K562 (cell line): ENCODE measurements around the gene MAU2. TPM values are rescaled to one million over a fixed set of nuclear protein-coding genes. Genes with fewer than 3 reads are reported as not detected.

Experiments
- ATAC-seq: fragments of 200-7000 bp; cut with Tn5 transposase; 3 replicates; pipeline ENCODE4 v1.9.1; 2020; ENCODE audit warnings: moderate library complexity
- BruUV-seq: library from RNA; stranded (reverse); fragments of 400-500 nt; replicated peaks from 2 replicates; lab custom pipeline; 2021; lab: Mats Ljungman, UMichigan
- CTCF ChIA-PET: fragments of 300-600 bp; formaldehyde crosslinking; extraction: SDS; loops from one replicate; lab custom pipeline; 2021; ENCODE audit warnings: low intra/inter-chr PET ratio; lab: Yijun Ruan, JAX
- POLR2A ChIA-PET: fragments of 300-600, 350-650 bp; sonication (Branson Sonifier 250); formaldehyde crosslinking; extraction: SDS; loops from one replicate; lab custom pipeline; 2021; ENCODE audit warnings: antibody characterized with exemption, inconsistent platforms; lab: Yijun Ruan, JAX
- DNase-seq, 4 experiments: peaks; one replicate each; pipeline versions ENCODE4 v3.0.0 to v3.0.0-alpha.2; 2011 to 2018; ENCODE audit warnings: low spot score in 3 of 4, mixed read lengths in 3 of 4; ENCODE audit errors: extremely low read depth in 1 of 4
- FAIRE-seq: peaks from 2 replicates; lab custom pipeline; 2011; peaks lifted over from hg19 to GRCh38; lab: Jason Lieb, UNC
- H2AFZ ChIP-seq: 2 replicates; pipeline ENCODE4 v1.6.0; 2011; ENCODE audit warnings: low read depth, low read length, control low read depth, inconsistent platforms
- H3K27ac ChIP-seq: fragments of 200-600 bp; 3 replicates; pipeline ENCODE4 v1.8.0; 2011; ENCODE audit warnings: low read depth, mild to moderate bottlenecking, control low read depth, inconsistent platforms, low read length, moderate library complexity, mixed read lengths; ENCODE audit errors: extremely low read depth
- H3K27me3 ChIP-seq, 2 experiments: fragments of 300-600 bp in 1 of 2; 2 replicates in 1 of 2; 3 replicates in 1 of 2; pipeline versions ENCODE4 v1.6.0 to v1.8.0; 2011; ENCODE audit warnings: inconsistent platforms in 2 of 2, low read length in 2 of 2, mild to moderate bottlenecking in 1 of 2, mixed read lengths in 1 of 2, moderate library complexity in 1 of 2; ENCODE audit not compliant: control insufficient read depth in 2 of 2, insufficient read depth in 2 of 2
- H3K36me3 ChIP-seq: fragments of 300-600 bp; 3 replicates; pipeline ENCODE4 v1.8.0; 2011; ENCODE audit warnings: mild to moderate bottlenecking, low read length, inconsistent platforms; ENCODE audit not compliant: control insufficient read depth, insufficient read depth
- H3K4me1 ChIP-seq, 2 experiments: fragments of 200-600 bp in 1 of 2; replicated peaks in 1 of 2; 2 replicates in 1 of 2; 3 replicates in 1 of 2; pipeline versions ENCODE4 v1.5.1 to v1.8.0; 2011; ENCODE audit warnings: inconsistent platforms in 2 of 2, low read length in 2 of 2, mild to moderate bottlenecking in 1 of 2, mixed read lengths in 1 of 2, moderate library complexity in 1 of 2; ENCODE audit not compliant: control insufficient read depth in 2 of 2, insufficient read depth in 2 of 2
- H3K4me2 ChIP-seq: 2 replicates; pipeline ENCODE4 v1.6.1; 2011; ENCODE audit warnings: low read length, control low read depth, inconsistent platforms, mixed read lengths; ENCODE audit not compliant: insufficient read depth
- H3K4me3 ChIP-seq: fragments of 200-600 bp; sonication (generic), shearing (Covaris generic); 2 replicates; pipeline ENCODE4 v1.5.1; 2016; ENCODE audit warnings: control low read depth, inconsistent platforms
- H3K79me2 ChIP-seq: fragments of 200-600 bp; 3 replicates; pipeline ENCODE4 v1.8.0; 2011; ENCODE audit warnings: low read length, inconsistent platforms; ENCODE audit not compliant: control insufficient read depth, insufficient read depth
- H3K9ac ChIP-seq, 2 experiments: 2 replicates each; pipeline versions ENCODE4 v1.6.0 to v1.6.1; 2011; ENCODE audit warnings: low read depth in 2 of 2, low read length in 2 of 2, control low read depth in 1 of 2, inconsistent platforms in 1 of 2, mild to moderate bottlenecking in 1 of 2, mixed read lengths in 1 of 2; ENCODE audit not compliant: insufficient read depth in 1 of 2
- H3K9me1 ChIP-seq: one replicate; pipeline ENCODE4 v1.6.0; 2011; ENCODE audit warnings: inconsistent platforms, mild to moderate bottlenecking, low read length, moderate library complexity; ENCODE audit not compliant: control insufficient read depth, insufficient read depth
- H3K9me3 ChIP-seq: replicated peaks from 2 replicates; pipeline ENCODE4 v1.5.1; 2011; ENCODE audit warnings: low read depth, low read length, inconsistent platforms; ENCODE audit not compliant: control insufficient read depth, insufficient read depth
- H4K20me1 ChIP-seq: replicated peaks from 2 replicates; pipeline ENCODE4 v1.6.1; 2011; ENCODE audit warnings: low read length, inconsistent platforms, mixed read lengths; ENCODE audit not compliant: control insufficient read depth, insufficient read depth
- E2F8 ChIP-seq: fragments of 450-650 bp; IDR thresholded peaks from 2 replicates; pipeline ENCODE4 v1.7.1; 2018; ENCODE audit warnings: mild to moderate bottlenecking, low read depth; ENCODE audit not compliant: partially characterized antibody
- POLR2G ChIP-seq: fragments of 200-400 bp; formaldehyde crosslinking; IDR thresholded peaks from 2 replicates; pipeline ENCODE4 v1.6.1; 2017; ENCODE audit warnings: low read depth, mild to moderate bottlenecking, antibody characterized with exemption, low read length, moderate library complexity
- WGBS: fragments of 100-300 bp; shearing (Covaris generic); methylation state at CpG from one replicate; pipeline ENCODE4 v1.1.6; 2016; ENCODE audit warnings: low coverage, mixed read lengths; ENCODE audit not compliant: insufficient coverage; ENCODE audit errors: missing lambda C conversion rate; 5-methylcytosine and 5-hydroxymethylcytosine counted together
- in situ Hi-C: fragments of 300-500 bp; cut with MboI; formaldehyde crosslinking; loops from 4 replicates; pipeline ENCODE4 v1.15.0; 2018; ENCODE audit warnings: inconsistent platforms, mixed read lengths
- intact Hi-C: fragments of 100-400 bp; cut with micrococcal nuclease; formaldehyde crosslinking; loops from 2 replicates; pipeline ENCODE4 v1.14.2; 2022
- polyA plus RNA-seq, 8 experiments: library from polyadenylated mRNA; depleted of rRNA in 4 of 8; stranded (reverse) in 5 of 8; unstranded in 3 of 8; fragments of >200 nt; fragmentation: Nextera tagmentation in 2 of 8; fragmentation: Illumina TruSeq in 1 of 8; extraction: Ambion mirVana in 2 of 8; extraction: Trizol in 1 of 8; gene quantifications; 2 replicates each; pipeline versions ENCODE4 v1.2.1 to v1.2.3, GENCODE V29; 2011 to 2014; ENCODE audit warnings: inconsistent platforms in 1 of 8, missing spikeins in 1 of 8
- total RNA-seq, 7 experiments: library from RNA; depleted of rRNA in 6 of 7; stranded (reverse); fragments of >200 nt in 6 of 7; fragmentation: Illumina TruSeq in 2 of 7; extraction: Trizol in 2 of 7; gene quantifications; 2 replicates each; pipeline versions ENCODE4 v1.2.1 to v1.2.3, GENCODE V29; 2011 to 2021; ENCODE audit warnings: low replicate concordance in 1 of 7
- TF ChIP-seq, protein P1 (sequence below): fragments of 450-650 bp; IDR thresholded peaks from 2 replicates; pipeline ENCODE4 v1.6.1; 2016; ENCODE audit warnings: low read depth, mild to moderate bottlenecking, moderate library complexity

MAU2 gene
- total and polyA plus RNA-seq, 9 of the 15 experiments (the other 6 are each of a cell fraction or from before 2014, with no cell fraction given), result 1.2 to 48.1 (median 19.4) TPM

DNA sequence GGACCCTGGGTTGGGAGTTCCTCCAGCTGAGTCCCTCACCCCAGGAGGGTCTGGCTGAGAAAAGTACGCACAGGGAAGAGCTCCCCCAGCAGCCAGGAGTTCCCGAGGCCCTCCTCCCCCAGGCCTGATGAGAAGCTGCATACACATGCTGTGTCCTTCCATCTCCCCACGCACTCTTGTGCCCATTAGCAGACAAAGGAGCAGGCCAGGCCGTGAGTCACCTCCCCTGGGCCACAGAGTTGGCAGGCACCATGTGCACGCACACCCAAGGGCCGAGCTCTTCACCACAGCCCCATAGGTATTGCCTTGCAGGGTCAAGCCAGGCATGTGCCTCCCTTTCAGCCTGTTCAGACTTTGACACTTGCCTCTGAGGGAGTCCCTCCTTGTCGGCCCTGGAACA, 17.5 kb downstream of the MAU2 start:
- no peak overlapping the region for H3K27ac ChIP-seq
- no peak overlapping the region for H3K4me2 ChIP-seq
- intact Hi-C loops (no loop called here), in situ Hi-C loops (no loop called here)
- H3K36me3 ChIP-seq, result peaks cover 69% of the 10 kb centered on the region; the same call in 2 of the 3 replicates
- 98% methylated on average over 5 of the region's 7 CpGs for WGBS
- H3K4me1 ChIP-seq, result peaks cover 0 to 22% of the 10 kb centered on the region in 2 experiments; a peak in 1 of 5 replicates
- peaks cover 4% of the 10 kb centered on the region for H3K9me1 ChIP-seq
- H3K4me3 ChIP-seq, result no peak overlapping the region
- H3K9ac ChIP-seq, result peak overlapping the region in 1 of 2 experiments; percentile 45; a peak in 1 of 4 replicates
- ChIA-PET CTCF (no interaction called here), POLR2A (interaction anchor here (0.6 kb wide), 1 partner anchor 103 kb away, joined by 3 read pairs; no protein-coding TSS in a partner anchor)
- DNase-seq (no peak), ATAC-seq (no peak), FAIRE-seq (no peak)
- no peaks in the 10 kb centered on the region for H3K27me3 ChIP-seq
- H3K79me2 ChIP-seq, result no peaks in the 10 kb centered on the region
- H3K9me3 ChIP-seq, result no peaks in the 10 kb centered on the region
- peaks cover 3% of the 10 kb centered on the region; the same call in 1 of the 2 replicates for H4K20me1 ChIP-seq
- BruUV-seq, result no TSS peak
- TF ChIP-seq, protein P1, sequence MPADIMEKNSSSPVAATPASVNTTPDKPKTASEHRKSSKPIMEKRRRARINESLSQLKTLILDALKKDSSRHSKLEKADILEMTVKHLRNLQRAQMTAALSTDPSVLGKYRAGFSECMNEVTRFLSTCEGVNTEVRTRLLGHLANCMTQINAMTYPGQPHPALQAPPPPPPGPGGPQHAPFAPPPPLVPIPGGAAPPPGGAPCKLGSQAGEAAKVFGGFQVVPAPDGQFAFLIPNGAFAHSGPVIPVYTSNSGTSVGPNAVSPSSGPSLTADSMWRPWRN, result no peak
- TF ChIP-seq POLR2G, result peak; percentile 4; the same call in 1 of the 2 replicates
- TF ChIP-seq, all 486 proteins: peak for 1
- H2AFZ ChIP-seq, result no peak overlapping the region

DNA sequence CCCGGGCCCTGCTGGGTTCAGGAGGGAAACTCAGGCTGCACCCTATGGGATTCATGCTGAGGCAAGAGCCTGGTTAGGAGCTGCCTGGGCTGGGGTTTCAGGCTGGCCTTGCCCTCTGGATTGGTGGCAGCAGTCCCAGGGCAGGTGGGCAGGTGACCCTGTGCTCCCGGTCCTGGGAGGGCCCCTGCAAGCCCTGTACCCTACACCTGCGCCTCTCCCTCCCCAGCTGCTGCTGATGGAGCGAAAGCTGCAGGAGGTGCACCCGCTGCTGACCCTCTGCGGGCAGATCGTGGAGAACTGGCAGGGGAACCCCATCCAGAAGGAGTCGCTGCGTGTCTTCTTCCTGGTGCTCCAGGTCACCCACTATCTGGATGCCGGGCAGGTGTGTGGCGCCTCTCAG, 20.4 kb downstream of the MAU2 start:
- in situ Hi-C loops (loop anchor here (5.0 kb wide), 1 partner anchor 199 kb away; no protein-coding TSS in a partner anchor), intact Hi-C loops (loop anchor here (5.0 kb wide), 1 partner anchor 154 kb away; no protein-coding TSS in a partner anchor)
- no peak for ATAC-seq
- no peak for DNase-seq
- TF ChIP-seq E2F8 (no peak), POLR2G (peak; percentile 61)
- BruUV-seq, result no TSS peak
- Histone ChIP-seq H3K4me3 (no peak overlapping the region), H3K9me3 (no peaks in the 10 kb centered on the region), H3K27me3 (no peaks in the 10 kb centered on the region), H3K79me2 (no peaks in the 10 kb centered on the region), H3K9ac (no peak overlapping the region; a peak in 1 of 4 replicates), H3K4me2 (no peak overlapping the region), H3K9me1 (no peaks in the 10 kb centered on the region), H3K36me3 (peaks cover 73% of the 10 kb centered on the region; the same call in 2 of the 3 replicates), H4K20me1 (no peaks in the 10 kb centered on the region; the same call in 1 of the 2 replicates), H3K27ac (no peak overlapping the region), H3K4me1 (peaks cover 0 to 28% of the 10 kb centered on the region in 2 experiments; a peak in 1 of 5 replicates), H2AFZ (no peak overlapping the region)
- no peak for FAIRE-seq
- WGBS, result 91% methylated on average over 3 of the region's 11 CpGs
- ChIA-PET CTCF (no interaction called here), POLR2A (interaction anchor here (0.5 to 1.0 kb wide), 4 partner anchors 7 to 1970 kb away, joined by 3 to 5 read pairs (median 3); no protein-coding TSS in a partner anchor)
